Epithelial cell of alveolus of lung (primary cell): ENCODE measurements around the gene COLGALT1. TPM values are rescaled to one million over a fixed set of nuclear protein-coding genes. Genes with fewer than 3 reads are reported as not detected.

ENCODE experiments used
- total RNA-seq: library from RNA; depleted of rRNA; stranded (reverse); fragments of >200 nt; gene quantifications from 2 replicates; pipeline ENCODE4 v1.2.1, GENCODE V29; 2015

COLGALT1 gene
- 89.3 and 209 TPM in 2 replicates for total RNA-seq

DNA sequence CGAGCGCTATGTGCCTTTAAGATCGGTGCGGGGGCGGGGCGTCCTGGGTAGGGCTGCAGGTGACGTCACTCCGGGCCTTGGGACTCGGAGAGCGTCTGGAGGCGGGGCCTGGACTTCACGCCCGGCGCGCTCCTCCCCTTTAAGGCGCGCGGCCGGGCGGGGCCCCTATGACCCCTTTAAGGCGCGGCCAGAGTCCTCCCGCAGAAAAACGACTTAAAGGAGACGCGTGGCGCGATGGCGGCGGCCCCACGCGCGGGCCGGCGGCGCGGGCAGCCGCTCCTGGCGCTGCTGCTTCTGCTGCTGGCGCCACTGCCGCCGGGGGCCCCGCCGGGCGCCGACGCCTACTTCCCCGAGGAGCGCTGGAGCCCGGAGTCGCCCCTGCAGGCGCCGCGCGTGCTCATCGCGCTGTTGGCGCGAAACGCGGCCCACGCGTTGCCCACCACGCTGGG, at the start of gene COLGALT1:
TSS of gene COLGALT1 (plus strand) at position 170 of the 449 bp plus-strand sequence. CDS start at position 235, 65 bp downstream.

Other genes starting within 250 kb of the COLGALT1 start
- gene MRPL34, start 249.8 kb upstream of the COLGALT1 start, total RNA-seq, result 48.2 and 57.6 TPM in 2 replicates
- 18.8 and 22.9 TPM in 2 replicates for gene DDA1, start 246.1 kb upstream of the COLGALT1 start, total RNA-seq
- 4.3 and 5.6 TPM in 2 replicates for gene ANO8, start 220.8 kb upstream of the COLGALT1 start, total RNA-seq
- 11.2 and 18.1 TPM in 2 replicates for gene GTPBP3, start 218.1 kb upstream of the COLGALT1 start, total RNA-seq
- 1.3 TPM in 1 of 2 replicates, not detected in the other for gene PLVAP, start 178.3 kb upstream of the COLGALT1 start, total RNA-seq
- gene CCDC194, start 161.5 kb upstream of the COLGALT1 start, total RNA-seq, result not detected in 2 replicates
- gene BST2, start 150.0 kb upstream of the COLGALT1 start, total RNA-seq, result 2.8 and 6.7 TPM in 2 replicates
- 91.5 and 97.4 TPM in 2 replicates for gene MVB12A, start 135.6 kb upstream of the COLGALT1 start, total RNA-seq
- gene TMEM221, start 107.0 kb upstream of the COLGALT1 start, total RNA-seq, result 0.13 and 0.64 TPM in 2 replicates
- not detected in 2 replicates for gene NXNL1, start 94.7 kb upstream of the COLGALT1 start, total RNA-seq
- 10.5 and 25.4 TPM in 2 replicates for gene SLC27A1, start 85.1 kb upstream of the COLGALT1 start, total RNA-seq
- 97.4 and 107 TPM in 2 replicates for gene PGLS, start 44.0 kb upstream of the COLGALT1 start, total RNA-seq
- 0.08 and 2.5 TPM in 2 replicates for gene UNC13A, start 132.7 kb downstream of the COLGALT1 start, total RNA-seq
- gene MAP1S, start 163.8 kb downstream of the COLGALT1 start, total RNA-seq, result 39.2 and 48.3 TPM in 2 replicates
- 3.0 and 4.3 TPM in 2 replicates for gene FCHO1, start 195.8 kb downstream of the COLGALT1 start, total RNA-seq
- 0.91 TPM in 1 of 2 replicates, not detected in the other for gene B3GNT3, start 239.5 kb downstream of the COLGALT1 start, total RNA-seq